Ovary (tissue), 9 donors: ENCODE results near the gene ZFP3. TPM values are rescaled to one million over a fixed set of nuclear protein-coding genes. Genes with fewer than 3 reads are reported as not detected.

Experiments
- DNase-seq, 5 donors: peaks; one replicate each; pipeline ENCODE4 v3.0.0-alpha.2; 2019 to 2020
- H3K27ac ChIP-seq, 2 donors: fragments of 200-600 bp; one replicate each; pipeline versions ENCODE4 v1.5.1 to v1.8.0; 2019 to 2022
- H3K27me3 ChIP-seq: fragments of 200-600 bp; one replicate; pipeline ENCODE4 v1.8.0; 2022
- H3K36me3 ChIP-seq: fragments of 200-600 bp; sonication (generic); one replicate; pipeline ENCODE4 v1.5.1; 2019
- H3K4me1 ChIP-seq: one replicate; pipeline ENCODE4 v1.8.1; 2013; ENCODE audit warnings: mild to moderate bottlenecking, moderate library complexity; ENCODE audit not compliant: insufficient read depth
- H3K4me3 ChIP-seq: fragments of 200-600 bp; sonication (generic); one replicate; pipeline ENCODE4 v1.5.1; 2017
- H3K9me3 ChIP-seq, 2 donors: fragments of 200-600 bp in 1 of 2; sonication (generic) in 1 of 2; one replicate each; pipeline versions ENCODE4 v1.5.1 to v1.8.1; 2013 to 2019; ENCODE audit warnings: mild to moderate bottlenecking in 1 of 2, moderate library complexity in 1 of 2
- CTCF ChIP-seq, 3 donors: fragments of 450-650 bp in 2 of 3; fragments of 200-600 bp in 1 of 3; IDR thresholded peaks; one replicate each; pipeline versions ENCODE4 v1.5.1 to v1.8.0; 2016 to 2022; ENCODE audit warnings: antibody characterized with exemption in 3 of 3, mild to moderate bottlenecking in 1 of 3
- EP300 ChIP-seq: sonication (generic); formaldehyde crosslinking; IDR thresholded peaks from one replicate; pipeline ENCODE4 v1.6.1; 2017; ENCODE audit warnings: antibody characterized with exemption
- POLR2A ChIP-seq: fragments of 450-650 bp; IDR thresholded peaks from one replicate; pipeline ENCODE4 v1.6.1; 2017; ENCODE audit warnings: antibody characterized with exemption, mild to moderate bottlenecking, moderate library complexity
- WGBS, 3 donors: extraction: QIAGEN DNeasy Blood & Tissue Kit in 1 of 3; methylation state at CpG; one replicate each; pipeline versions ENCODE4 v1.1.5 to v1.1.7; 2013 to 2017; 5-methylcytosine and 5-hydroxymethylcytosine counted together
- intact Hi-C, 4 donors: fragments of 100-400 bp; cut with DNase I; formaldehyde crosslinking; loops; one replicate each; pipeline versions ENCODE4 v1.11.0 to v1.15.1; 2022 to 2023
- polyA plus RNA-seq, 2 donors: library from polyadenylated mRNA; stranded (reverse); fragments of 200-250 nt in 1 of 2; fragments of 350-450 nt in 1 of 2; fragmentation: Illumina TruSeq in 1 of 2; extraction: RNeasy Lipid Tissue Mini Kit (QIAGEN cat#74804) in 1 of 2; gene quantifications; one replicate each; pipeline ENCODE4 v1.2.3, GENCODE V29; 2013 to 2014
- total RNA-seq, 7 donors: library from RNA; depleted of rRNA in 2 of 7; stranded (reverse); fragments of >200 nt in 2 of 7; fragmentation: NEBNext Ultra II Directional in 3 of 7; extraction: Animal tissue kit (Norgen Biotek cat#: 25700) in 3 of 7; gene quantifications; one replicate each; pipeline versions ENCODE4 v1.1.0 to v1.2.4, GENCODE V29; 2016 to 2023
- donor health status: DM: no; HTN: no; CAD: no; lungs with moderate emphysema.
- donor health status: DM: no; HTN: no; CAD: no.
- donor health status: Bipolar disorder and iron deficiency.
- donor health status: DM: yes; HTN: yes; CAD: no.
- donor health status: DM: no; HTN: no; CAD: no.
- donor health status: DM: yes; HTN: yes; CAD: no.

ZFP3 gene
- total and polyA plus RNA-seq, 9 donors, result 3.3 to 8.4 (median 6.7) TPM

- H3K27me3 ChIP-seq, result no peaks in the 10 kb centered on the region
- TF ChIP-seq CTCF (IDR thresholded peaks at IDR 0.05), result no peak
- TF ChIP-seq EP300, result no peak
- TF ChIP-seq POLR2A, result no peak
- no peak overlapping the region for H3K4me3 ChIP-seq
- H3K27ac ChIP-seq, result no peak overlapping the region
- DNase-seq, result no peak
- intact Hi-C loops, result loop anchor here in 1 of 4 donors (10.0 kb wide), 1 partner anchor 265 kb away; the partner anchor contains the start of genes GLTPD2 and VMO1
- WGBS, 3 donors, result 24 to 39% (median 33%) methylated on average over 9 of the region's 9 CpGs
- H3K9me3 ChIP-seq, result no peaks in the 10 kb centered on the region
- no peaks in the 10 kb centered on the region for H3K36me3 ChIP-seq
- H3K4me1 ChIP-seq, result peaks cover 6% of the 10 kb centered on the region
These were observed 28.0 kb upstream of the ZFP3 start for GRCh38 chr17:5050278-5050677.

GRCh38 chr17:5055543-5055942, 22.7 kb upstream of the ZFP3 start:
- TF ChIP-seq CTCF (IDR thresholded peaks at IDR 0.05) (no peak), EP300 (no peak), POLR2A (no peak)
- intact Hi-C loops, result loop anchor here in 1 of 4 donors (10.0 kb wide), 1 partner anchor 271 kb away; the partner anchor contains the start of genes GLTPD2 and VMO1

GRCh38 chr17:5065227-5065744, 13.0 kb upstream of the ZFP3 start:
- WGBS, 3 donors, result 32 to 69% (median 43%) methylated on average over 1 of the region's 1 CpG
- Histone ChIP-seq H3K4me1 (no peaks in the 10 kb centered on the region), H3K36me3 (no peaks in the 10 kb centered on the region), H3K9me3 (no peaks in the 10 kb centered on the region), H3K27ac (no peak overlapping the region), H3K4me3 (no peak overlapping the region), H3K27me3 (no peaks in the 10 kb centered on the region)
- intact Hi-C loops, result loop anchor here in 1 of 4 donors (10.0 kb wide), 2 partner anchors 50 to 150 kb away; no protein-coding TSS in a partner anchor
- TF ChIP-seq CTCF (IDR thresholded peaks at IDR 0.05), result no peak
- no peak for TF ChIP-seq POLR2A
- TF ChIP-seq EP300, result no peak
- no peak for DNase-seq

More at GRCh38 chr17:5055543-5055942, 22.7 kb upstream of the ZFP3 start:
- H3K9me3 ChIP-seq, result no peaks in the 10 kb centered on the region
- WGBS, 3 donors, result 89 to 93% (median 92%) methylated on average over 10 of the region's 10 CpGs
- no peak overlapping the region for H3K27ac ChIP-seq
- H3K27me3 ChIP-seq, result no peaks in the 10 kb centered on the region
- no peaks in the 10 kb centered on the region for H3K4me1 ChIP-seq
- H3K4me3 ChIP-seq, result no peak overlapping the region
- no peak for DNase-seq
- no peaks in the 10 kb centered on the region for H3K36me3 ChIP-seq

- WGBS, 3 donors, result 86 to 89% (median 87%) methylated on average over 3 of the region's 3 CpGs
- intact Hi-C loops, result loop anchor here in 1 of 4 donors (10.0 kb wide), 2 partner anchors 53 to 153 kb away; no protein-coding TSS in a partner anchor
These were observed 10.0 kb upstream of the ZFP3 start for GRCh38 chr17:5068236-5068635.

More at GRCh38 chr17:5068236-5068635, 10.0 kb upstream of the ZFP3 start:
- Histone ChIP-seq H3K9me3 (no peaks in the 10 kb centered on the region), H3K27ac (no peak overlapping the region), H3K4me1 (no peaks in the 10 kb centered on the region), H3K27me3 (no peaks in the 10 kb centered on the region), H3K4me3 (no peak overlapping the region), H3K36me3 (no peaks in the 10 kb centered on the region)
- no peak for DNase-seq
- TF ChIP-seq CTCF (IDR thresholded peaks at IDR 0.05), result no peak
- no peak for TF ChIP-seq POLR2A
- no peak for TF ChIP-seq EP300
